ENCODE measurements around the gene GMDS.

The GMDS gene

DNA sequence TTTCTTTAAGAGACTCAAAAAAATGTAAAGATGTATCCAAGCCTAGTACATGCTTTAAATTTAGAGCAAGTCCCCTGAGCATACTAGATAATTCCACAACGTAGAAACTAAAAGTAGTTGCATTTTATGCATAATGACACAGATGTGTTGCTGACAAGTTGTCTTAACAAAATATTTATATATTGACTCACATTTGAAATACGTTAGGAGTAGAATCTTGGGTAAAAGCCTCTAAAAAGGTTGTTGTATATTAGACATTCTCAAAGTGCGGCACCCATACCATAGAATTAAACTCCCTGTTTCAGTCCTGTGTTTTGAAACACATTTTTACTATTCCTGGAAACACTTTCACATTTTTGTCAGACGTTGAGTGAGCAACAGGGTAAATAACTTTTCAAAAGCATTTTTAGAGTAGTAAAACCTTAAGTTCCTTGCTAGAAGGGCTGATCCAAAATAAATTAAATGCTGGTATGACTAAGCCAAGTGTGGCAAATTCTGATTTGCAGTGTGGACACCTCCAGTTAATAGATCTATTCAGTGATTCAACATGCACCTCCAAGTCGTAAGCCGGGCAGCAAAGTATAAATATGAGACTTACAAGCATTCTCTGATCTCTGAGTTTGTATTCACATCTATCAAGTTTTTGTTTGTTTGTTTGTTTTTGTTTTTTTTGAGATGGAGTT is 97.5 kb downstream of the GMDS start:
- no peak for DNase-seq (ENCODE audit: low spot score)
- TF ChIP-seq, protein P1, sequence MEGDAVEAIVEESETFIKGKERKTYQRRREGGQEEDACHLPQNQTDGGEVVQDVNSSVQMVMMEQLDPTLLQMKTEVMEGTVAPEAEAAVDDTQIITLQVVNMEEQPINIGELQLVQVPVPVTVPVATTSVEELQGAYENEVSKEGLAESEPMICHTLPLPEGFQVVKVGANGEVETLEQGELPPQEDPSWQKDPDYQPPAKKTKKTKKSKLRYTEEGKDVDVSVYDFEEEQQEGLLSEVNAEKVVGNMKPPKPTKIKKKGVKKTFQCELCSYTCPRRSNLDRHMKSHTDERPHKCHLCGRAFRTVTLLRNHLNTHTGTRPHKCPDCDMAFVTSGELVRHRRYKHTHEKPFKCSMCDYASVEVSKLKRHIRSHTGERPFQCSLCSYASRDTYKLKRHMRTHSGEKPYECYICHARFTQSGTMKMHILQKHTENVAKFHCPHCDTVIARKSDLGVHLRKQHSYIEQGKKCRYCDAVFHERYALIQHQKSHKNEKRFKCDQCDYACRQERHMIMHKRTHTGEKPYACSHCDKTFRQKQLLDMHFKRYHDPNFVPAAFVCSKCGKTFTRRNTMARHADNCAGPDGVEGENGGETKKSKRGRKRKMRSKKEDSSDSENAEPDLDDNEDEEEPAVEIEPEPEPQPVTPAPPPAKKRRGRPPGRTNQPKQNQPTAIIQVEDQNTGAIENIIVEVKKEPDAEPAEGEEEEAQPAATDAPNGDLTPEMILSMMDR (IDR thresholded peaks at IDR 0.05; ENCODE audit: borderline replicate concordance, control extremely low read depth, extremely low read depth, insufficient read depth, missing control alignments) = no peak
- in situ Hi-C loops (cut with MboI; ENCODE audit: low sequenced_read_pairs, unreplicated experiment) = no loop called here

- no peak for DNase-seq (ENCODE audit: low spot score)
- TF ChIP-seq, protein P1 (IDR thresholded peaks at IDR 0.05; ENCODE audit: borderline replicate concordance, control extremely low read depth, extremely low read depth, insufficient read depth, missing control alignments) = no peak
- in situ Hi-C loops (cut with MboI; ENCODE audit: low sequenced_read_pairs, unreplicated experiment) = no loop called here
Observed at GRCh38 chr6:2147261-2147660, 98.1 kb downstream of the GMDS start.

DNA sequence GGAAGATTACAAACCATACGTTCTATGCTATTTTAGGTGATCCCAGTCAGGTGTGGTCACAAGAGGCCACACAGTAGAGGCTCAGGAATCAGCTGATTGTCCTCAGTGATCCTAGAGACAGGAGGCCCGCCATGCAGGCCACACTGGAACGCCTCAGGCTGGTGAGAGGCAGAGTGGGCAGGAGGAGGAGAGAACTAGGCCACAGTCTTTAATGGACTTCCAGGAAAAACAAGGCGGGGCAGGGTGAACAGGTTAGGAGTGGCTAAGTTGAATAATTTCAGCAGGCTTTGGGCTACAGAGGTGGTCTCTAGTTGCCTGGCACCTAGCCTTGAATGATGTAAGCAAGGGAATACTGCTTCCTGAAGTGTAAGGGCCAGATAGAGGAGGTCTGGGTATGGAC is 101.2 kb downstream of the GMDS start:
- DNase-seq (ENCODE audit: low spot score) = no peak
- TF ChIP-seq, protein P1 (IDR thresholded peaks at IDR 0.05; ENCODE audit: borderline replicate concordance, control extremely low read depth, extremely low read depth, insufficient read depth, missing control alignments) = no peak
- in situ Hi-C loops (cut with MboI; ENCODE audit: low sequenced_read_pairs, unreplicated experiment) = no loop called here

DNA sequence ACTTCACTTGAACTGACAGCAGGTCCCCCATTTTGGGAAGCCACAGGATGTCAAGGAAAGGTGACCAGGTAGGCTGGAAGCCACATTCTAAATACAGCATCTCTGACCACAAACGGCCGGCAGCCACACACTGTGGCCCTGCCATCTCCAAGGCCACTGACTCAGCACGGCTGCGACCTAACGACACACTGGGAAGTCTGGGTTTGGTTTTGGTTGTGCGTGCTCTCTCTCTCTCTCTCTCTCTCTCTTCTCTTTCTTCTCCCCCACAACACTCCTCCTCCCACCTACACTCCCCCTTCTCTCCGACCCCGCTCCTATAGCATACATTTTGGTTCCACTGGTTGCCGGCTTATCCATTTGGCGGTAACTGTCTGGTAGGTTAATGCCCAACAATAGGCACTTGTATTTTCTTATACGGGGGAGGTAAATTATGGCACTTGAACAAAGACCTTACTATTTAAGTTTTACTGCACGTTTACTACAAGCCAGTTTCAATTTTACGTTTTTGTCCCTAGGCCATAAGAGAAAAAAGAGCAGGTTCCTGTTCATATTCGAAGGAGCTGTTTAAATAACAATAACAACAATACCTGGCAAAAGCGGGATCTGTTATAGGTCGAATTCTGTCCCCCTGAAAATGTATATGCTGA is 103.6 kb downstream of the GMDS start:
- TF ChIP-seq, protein P1 (IDR thresholded peaks at IDR 0.05; ENCODE audit: borderline replicate concordance, control extremely low read depth, extremely low read depth, insufficient read depth, missing control alignments) = no peak
- no peak for DNase-seq (ENCODE audit: low spot score)
- in situ Hi-C loops (cut with MboI; ENCODE audit: low sequenced_read_pairs, unreplicated experiment) = no loop called here

DNA sequence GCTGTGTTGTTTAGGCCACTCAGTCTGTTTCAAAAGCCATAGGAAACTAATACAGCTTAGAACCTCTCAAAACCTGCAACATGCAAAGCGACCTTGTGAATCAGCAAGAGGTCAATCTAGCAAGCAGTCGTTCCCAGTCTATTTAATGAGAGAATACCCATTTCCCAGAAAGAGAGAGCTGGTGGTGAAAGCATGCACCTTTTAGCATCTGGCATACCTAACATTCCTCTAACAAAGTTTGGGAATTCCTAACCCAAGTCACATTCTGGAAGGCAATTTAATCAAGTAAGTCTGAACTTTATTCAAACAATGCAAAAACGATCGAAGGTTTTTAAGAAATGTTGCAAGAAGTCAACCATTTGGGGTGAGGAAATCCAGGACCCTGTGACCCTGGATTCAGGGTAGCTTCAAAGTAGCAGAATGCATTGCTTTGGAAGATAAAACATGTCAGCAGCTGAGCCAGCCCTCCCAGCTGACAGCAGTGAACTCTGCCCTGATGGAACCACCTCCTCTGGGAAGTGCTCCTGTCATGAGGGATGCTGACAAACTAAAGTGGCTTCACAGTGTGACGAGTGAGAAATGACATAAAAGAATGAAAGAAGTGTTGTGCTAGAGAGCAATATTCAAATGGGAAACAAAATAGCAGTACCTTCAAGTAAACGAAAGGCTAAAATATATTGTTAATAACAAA is 104.8 kb downstream of the GMDS start:
- TF ChIP-seq, protein P1 (IDR thresholded peaks at IDR 0.05; ENCODE audit: borderline replicate concordance, control extremely low read depth, extremely low read depth, insufficient read depth, missing control alignments) = no peak
- in situ Hi-C loops (cut with MboI; ENCODE audit: low sequenced_read_pairs, unreplicated experiment) = no loop called here
- no peak for DNase-seq (ENCODE audit: low spot score)

GRCh38 chr6:2135401-2135800 is 110.0 kb downstream of the GMDS start:
- no peak for DNase-seq (ENCODE audit: low spot score)
- in situ Hi-C loops (cut with MboI; ENCODE audit: low sequenced_read_pairs, unreplicated experiment) = no loop called here
- TF ChIP-seq, protein P1 (IDR thresholded peaks at IDR 0.05; ENCODE audit: borderline replicate concordance, control extremely low read depth, extremely low read depth, insufficient read depth, missing control alignments) = no peak

Measured in GM13976 (cell line).